HG02759 (cell line): ENCODE data around the gene ZNF571.

Experiments used
- ATAC-seq: cut with Tn5 transposase; IDR thresholded peaks from one replicate; pipeline ENCODE4 v1.9.1; 2021; ENCODE audit warnings: mild to moderate bottlenecking, moderate library complexity; ENCODE audit not compliant: unreplicated experiment

Gene ZNF571

DNA sequence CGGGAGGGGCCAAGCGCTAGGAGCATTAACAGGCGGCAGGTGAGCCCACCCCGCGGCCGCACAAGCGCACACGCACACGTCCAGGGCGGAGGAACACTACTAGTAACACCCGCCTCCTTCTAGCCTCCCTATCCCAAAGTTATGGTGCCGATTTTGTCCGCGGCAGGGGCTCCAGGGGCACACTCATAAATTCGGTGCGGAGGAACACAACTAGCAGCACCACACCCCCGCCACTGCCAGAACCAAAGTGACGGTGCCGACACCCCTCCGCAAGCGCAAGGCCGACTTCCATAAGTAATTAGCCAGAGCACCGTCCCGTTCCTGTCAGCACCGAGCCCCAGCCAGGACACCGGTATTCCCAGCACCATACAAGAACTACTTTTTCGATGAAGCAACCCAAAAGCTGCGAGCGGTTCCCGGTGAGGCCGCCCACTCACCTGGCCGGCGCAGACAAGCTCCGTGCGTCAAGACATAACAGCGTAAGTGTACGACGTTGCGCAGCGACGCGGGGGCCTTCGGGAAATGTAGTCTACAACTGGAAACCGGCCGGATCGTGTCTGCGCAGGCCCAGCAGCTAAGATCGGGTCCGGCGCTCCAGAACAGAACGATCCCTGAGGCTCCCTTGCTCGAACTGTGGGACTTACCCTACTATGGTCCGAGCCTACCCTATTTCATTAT lies at the start of gene ZNF571, which contains the start of gene ZNF540:
ZNF571 (minus strand) TSS at position 489 of the 678 bp plus-strand sequence. CDS start 8,116 bp downstream, outside the sequence.
ZNF540 (plus strand) TSS at position 573 of the 678 bp plus-strand sequence. CDS start 3,572 bp downstream, outside the sequence.
- ATAC-seq: peak; percentile 97

DNA sequence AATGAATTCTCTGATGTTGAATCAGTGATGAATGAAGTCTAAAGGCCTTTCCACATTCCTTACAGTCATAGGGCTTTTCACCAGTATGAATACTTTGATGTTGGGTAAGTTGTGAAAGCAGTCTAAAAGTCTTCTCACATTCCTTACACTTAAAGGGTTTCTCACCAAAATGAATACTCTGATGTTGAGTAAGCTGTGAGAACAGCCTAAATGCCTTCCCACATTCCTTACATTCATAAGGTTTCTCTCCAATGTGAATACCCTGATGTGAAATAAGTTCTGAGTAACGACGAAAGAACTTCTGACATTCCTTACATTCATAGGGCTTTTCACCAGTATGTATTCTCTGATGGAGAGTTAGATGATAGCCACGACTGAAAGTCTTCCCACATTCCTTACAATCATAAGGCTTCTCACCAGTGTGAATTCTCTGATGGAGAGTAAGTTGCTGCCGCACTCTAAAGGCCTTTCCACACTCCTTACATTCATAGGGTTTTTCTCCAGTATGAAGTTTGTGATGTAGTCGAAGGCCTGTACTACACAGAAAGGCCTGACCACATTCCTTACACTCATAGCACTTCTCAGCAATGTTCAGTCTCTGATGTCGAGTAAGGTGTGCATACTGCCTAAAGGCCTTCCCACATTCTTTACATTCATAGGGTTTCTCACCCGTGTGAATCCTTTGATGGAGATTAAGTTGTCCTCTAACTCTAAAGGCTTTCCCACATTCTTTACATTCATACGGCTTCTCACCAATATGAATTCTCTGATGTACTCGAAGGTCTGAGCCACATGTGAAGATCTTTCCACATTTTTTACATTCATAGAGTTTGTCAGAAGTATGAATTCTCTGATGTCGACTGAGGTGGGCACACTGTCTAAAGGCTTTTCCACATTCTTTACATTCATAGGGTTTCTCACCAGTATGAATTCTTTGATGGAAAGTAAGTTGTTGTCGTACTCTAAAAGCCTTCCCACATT lies 40.8 kb upstream of the ZNF571 start:
- no peak for ATAC-seq

DNA sequence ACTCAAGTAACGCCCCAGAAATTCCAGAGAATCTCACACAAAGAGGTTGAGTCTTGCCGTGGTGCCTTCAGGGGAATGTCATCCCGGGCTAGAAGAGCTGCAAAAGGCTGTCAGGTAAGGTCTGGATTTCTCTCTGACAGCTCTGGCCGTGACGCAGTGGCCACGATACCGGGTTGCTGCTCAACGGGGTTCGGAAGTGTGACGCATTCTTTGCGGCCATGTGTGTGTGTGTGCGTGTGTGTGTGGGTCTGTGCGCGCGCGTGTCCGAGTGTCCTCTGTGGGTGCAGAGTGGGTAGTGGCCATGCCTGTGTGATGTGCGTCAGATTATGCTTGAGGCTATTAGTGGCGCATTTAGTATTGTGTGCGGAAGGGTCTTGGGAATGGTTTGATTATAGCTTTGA lies 390 bp upstream of the ZNF571 start:
- peak; percentile 33 for ATAC-seq

DNA sequence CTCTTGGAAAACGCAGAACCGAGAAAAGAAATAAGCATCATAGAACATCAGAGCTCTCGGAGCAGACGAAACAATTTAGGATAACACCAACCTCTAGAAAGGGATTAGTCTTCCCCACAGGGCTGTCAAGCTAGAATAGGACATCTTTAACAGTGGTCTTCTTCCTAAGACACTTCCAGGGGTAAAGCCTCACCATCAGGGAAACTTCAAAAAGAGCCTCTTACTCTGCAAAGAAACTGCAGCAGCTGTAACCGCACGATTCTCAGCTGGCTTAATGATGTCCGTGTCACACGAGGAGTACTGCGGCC lies 642 bp downstream of the ZNF571 start:
- ATAC-seq: no peak

DNA sequence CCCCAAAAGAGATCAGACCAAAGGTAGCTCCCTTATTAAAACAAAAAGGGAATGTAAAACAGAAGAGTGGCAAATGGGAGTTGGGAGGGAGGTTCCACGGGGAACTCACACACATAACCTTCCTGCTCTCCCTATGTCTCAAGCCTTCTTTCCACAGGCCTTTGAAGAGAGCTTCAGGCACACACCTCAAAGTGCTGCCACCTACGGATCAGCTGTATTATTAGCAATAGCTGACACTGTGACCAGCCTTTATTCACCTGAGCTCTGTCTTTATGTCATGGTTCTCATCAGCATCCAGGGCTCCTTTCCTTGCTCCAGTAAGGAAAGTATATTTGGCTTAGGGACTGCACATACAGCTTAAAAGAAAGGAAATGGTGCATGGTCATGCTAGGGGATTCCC lies 11.3 kb downstream of the ZNF571 start:
- no peak for ATAC-seq

DNA sequence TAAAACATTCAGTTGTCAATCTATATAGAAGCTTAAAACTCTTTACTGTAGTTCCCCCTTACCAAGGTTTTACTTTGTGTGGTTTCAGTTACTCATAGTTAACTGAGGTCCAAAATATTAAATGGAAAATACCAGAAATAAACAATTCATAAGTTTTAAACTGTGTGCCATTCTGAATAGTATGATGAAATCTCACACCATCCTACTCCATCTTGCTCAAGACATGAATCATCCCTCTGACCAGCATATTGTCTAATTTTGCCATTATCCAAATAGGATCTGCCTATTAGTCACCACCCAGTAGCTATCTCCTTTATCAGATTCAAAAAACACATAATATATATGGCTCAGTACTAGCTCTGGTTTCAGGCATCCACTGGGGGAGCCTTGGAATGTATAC lies 22.4 kb downstream of the ZNF571 start:
- ATAC-seq: no peak

DNA sequence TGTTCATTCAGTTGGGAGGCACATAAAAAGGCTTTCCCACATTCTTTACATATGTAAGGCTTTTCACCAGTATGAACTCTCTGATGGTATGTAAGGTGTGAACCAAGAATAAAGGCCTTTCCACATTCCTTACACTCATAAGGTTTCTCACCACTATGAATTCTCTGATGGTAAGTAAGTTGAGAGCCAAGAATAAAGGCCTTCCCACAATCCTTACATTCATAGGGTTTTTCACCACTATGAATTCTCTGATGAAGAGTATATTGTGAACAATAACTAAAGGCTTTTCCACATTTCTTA lies 29.3 kb downstream of the ZNF571 start:
- ATAC-seq: no peak

DNA sequence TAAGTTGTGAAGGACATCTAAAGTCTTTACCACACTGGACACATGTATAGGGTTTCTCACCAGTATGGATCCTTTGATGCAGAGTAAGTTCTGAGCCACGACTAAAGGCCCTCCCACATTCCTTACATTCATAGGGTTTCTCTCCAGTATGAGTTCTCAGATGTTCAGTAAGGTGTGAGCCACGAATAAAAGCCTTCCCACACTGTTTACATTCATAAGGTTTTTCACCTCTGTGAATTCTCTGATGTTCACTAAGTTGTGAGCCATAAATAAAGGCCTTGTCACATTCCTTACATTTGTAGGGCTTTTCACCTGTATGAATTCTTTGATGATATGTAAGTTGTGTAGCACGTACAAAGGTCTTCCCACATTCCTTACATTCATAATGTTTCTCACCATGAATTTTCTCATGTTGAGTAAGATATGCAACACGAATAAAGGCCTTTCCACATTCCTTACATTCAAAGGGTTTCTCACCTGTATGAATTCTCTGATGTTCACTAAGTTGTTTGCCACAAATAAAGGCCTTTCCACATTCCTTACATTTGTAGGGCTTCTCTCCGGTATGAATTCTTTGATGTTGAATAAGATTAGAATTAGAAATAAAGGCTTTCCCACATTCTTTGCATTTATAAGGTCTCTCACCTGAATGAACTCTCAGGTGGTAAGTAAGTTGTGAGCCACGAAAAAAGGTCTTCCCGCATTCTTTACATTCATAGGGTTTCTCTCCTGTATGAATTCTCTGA lies 29.8 kb downstream of the ZNF571 start:
- ATAC-seq: no peak

DNA sequence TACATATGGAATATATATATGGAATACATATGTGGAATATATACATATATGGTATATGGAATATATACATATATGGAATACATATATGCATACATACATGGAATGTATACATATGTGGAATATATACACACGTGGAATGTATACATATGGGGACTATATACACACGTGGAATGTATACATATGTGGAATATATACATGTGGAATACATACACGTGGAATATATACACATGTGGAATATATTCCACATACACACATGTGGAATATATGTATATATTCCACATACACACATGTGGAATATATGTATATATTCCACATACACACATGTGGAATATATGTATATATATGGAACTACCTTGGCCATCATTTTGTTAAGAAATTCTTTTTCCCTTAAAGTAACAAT lies 31.1 kb downstream of the ZNF571 start:
- ATAC-seq: no peak

DNA sequence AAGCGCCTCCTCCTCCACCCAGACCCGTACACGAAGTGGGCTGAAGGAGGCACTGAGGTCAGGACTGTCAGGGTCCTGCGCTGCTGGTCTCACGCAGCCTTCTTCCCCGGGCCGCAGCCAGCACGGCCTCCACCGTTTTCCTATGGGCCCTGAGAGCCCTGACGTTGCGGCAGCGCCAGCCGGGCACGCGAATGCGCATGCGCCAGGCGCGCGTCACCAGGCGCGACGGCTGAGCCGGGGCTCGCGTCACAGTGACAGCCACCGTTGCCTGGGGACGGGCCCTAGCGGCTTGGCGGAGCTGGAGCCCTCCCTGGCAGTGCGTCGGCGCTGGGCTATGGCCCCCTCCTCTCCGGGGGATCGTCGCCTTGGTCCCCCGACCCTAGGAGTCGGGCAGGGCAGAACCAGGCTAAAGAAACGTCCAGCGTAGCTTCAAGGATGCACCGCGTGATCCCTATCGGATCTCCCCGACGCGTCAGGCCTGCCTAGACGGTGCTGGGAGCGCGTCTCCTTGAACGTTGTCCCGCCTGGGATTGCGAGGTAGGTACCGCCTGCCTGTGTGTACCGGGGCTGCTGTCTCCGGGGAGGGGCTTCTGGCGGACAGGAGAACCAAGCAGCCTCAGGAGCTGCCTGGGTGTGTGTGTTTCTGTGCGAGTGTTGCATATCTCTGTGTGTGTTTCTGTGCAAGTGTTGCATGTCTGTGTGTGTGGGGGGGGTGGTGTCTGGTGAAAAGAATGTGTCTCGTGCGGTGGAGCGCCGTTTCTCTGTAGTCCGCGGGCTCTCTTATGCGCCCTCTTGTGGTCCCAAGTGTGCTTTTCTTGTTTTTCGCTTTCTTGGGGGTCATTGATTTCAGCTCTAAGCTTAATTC lies 43.2 kb downstream of the ZNF571 start:
- peak; percentile 47 for ATAC-seq

DNA sequence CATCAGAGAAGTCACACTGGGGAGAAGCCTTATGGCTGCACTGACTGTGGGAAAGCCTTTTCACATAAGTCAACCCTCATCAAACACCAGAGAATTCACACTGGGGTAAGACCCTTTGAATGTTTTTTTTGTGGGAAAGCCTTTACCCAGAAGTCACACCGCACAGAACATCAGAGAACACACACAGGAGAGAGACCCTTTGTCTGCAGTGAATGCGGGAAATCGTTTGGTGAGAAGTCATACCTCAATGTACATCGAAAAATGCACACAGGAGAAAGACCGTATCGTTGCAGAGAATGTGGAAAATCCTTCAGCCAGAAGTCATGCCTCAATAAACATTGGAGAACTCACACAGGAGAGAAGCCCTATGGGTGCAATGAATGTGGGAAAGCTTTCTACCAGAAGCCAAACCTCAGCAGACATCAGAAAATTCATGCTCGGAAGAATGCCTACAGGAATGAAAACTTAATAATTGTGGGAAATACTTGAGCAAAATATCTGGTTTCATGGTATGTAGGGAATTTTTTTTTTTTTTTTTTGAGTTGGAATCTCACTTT lies 57.1 kb downstream of the ZNF571 start:
- ATAC-seq: no peak

DNA sequence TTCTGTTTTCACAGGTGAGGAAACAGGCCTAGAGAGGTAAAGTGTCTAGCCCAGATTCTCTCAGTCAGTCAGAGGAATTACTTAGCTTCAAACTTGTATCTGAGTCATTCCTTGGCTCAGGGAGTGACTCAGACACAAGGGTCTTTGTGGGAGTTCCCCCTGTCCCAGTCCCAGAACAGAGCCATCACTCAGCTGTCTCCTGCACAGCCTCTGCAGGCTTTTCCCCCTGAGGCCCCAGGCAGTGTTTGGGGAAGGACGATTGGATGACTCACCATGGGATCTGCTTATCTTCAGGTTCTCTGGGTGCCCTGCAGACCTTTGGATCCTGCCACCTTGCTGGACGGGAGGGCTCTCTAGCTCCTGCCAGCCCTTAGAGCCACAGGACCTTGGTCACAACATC lies 74.7 kb downstream of the ZNF571 start:
- no peak for ATAC-seq
